GM23338 (cell line): ENCODE results near the gene ATP6V1F. TPM values are rescaled to one million over a fixed set of nuclear protein-coding genes. Genes with fewer than 3 reads are reported as not detected.

Experiments
- ATAC-seq: fragments of 200-7000 bp; cut with Tn5 transposase; 3 replicates; pipeline ENCODE4 v1.9.1; 2020
- DNase-seq: peaks from one replicate; pipeline ENCODE4 v3.0.0-alpha.2; 2015; ENCODE audit warnings: low spot score
- H2AFZ ChIP-seq: fragments of 200-600 bp; sonication (generic); 2 replicates; pipeline ENCODE4 v1.8.0; 2016; ENCODE audit warnings: antibody characterized with exemption, mild to moderate bottlenecking, moderate library complexity
- H3F3A ChIP-seq: fragments of 200-600 bp; sonication (generic); replicated peaks from 2 replicates; pipeline ENCODE4 v1.8.0; 2017; ENCODE audit warnings: antibody characterized with exemption, mixed run types, low read depth
- H3K27ac ChIP-seq: fragments of 200-600 bp; sonication (generic); 2 replicates; pipeline ENCODE4 v1.6.1; 2016; ENCODE audit warnings: low read depth
- H3K27me3 ChIP-seq: fragments of 200-600 bp; sonication (generic); 2 replicates; pipeline ENCODE4 v1.8.0; 2016; ENCODE audit warnings: mild to moderate bottlenecking, mixed run types, moderate library complexity; ENCODE audit not compliant: insufficient read depth
- H3K36me3 ChIP-seq: fragments of 200-600 bp; sonication (generic); 2 replicates; pipeline ENCODE4 v1.8.0; 2016; ENCODE audit warnings: mild to moderate bottlenecking; ENCODE audit not compliant: insufficient read depth
- H3K4me1 ChIP-seq: fragments of 200-600 bp; sonication (generic); 2 replicates; pipeline ENCODE4 v1.8.0; 2016; ENCODE audit warnings: mild to moderate bottlenecking, moderate library complexity; ENCODE audit not compliant: insufficient read depth
- H3K4me2 ChIP-seq: fragments of 200-600 bp; sonication (generic); 2 replicates; pipeline ENCODE4 v1.7.1; 2017; ENCODE audit warnings: mixed run types
- H3K4me3 ChIP-seq: fragments of 200-600 bp; sonication (generic); 2 replicates; pipeline ENCODE4 v1.6.1; 2016; ENCODE audit warnings: mixed run types
- H3K79me2 ChIP-seq: fragments of 200-600 bp; sonication (generic); replicated peaks from 2 replicates; pipeline ENCODE4 v1.8.0; 2017; ENCODE audit warnings: mild to moderate bottlenecking; ENCODE audit not compliant: insufficient read depth
- H3K9me2 ChIP-seq: fragments of 200-600 bp; sonication (generic); 2 replicates; pipeline ENCODE4 v1.8.0; 2017; ENCODE audit not compliant: insufficient read depth
- H4K20me1 ChIP-seq: fragments of 200-600 bp; sonication (generic); replicated peaks from 2 replicates; pipeline ENCODE4 v1.8.0; 2017; ENCODE audit warnings: mild to moderate bottlenecking; ENCODE audit not compliant: insufficient read depth
- H3K27ac Mint-ChIP-seq: 2 replicates; pipeline ENCODE4 v1.8.0; 2020; ENCODE audit warnings: inconsistent platforms, mild to moderate bottlenecking, moderate library complexity, mixed read lengths
- H3K27me3 Mint-ChIP-seq: 3 replicates; pipeline ENCODE4 v1.8.0; 2022; ENCODE audit warnings: low read depth, mild to moderate bottlenecking, moderate library complexity, mixed read lengths, inconsistent platforms; ENCODE audit not compliant: insufficient read depth, poor library complexity
- H3K36me3 Mint-ChIP-seq: 3 replicates; pipeline ENCODE4 v1.8.0; 2021; ENCODE audit warnings: low read depth, mild to moderate bottlenecking, inconsistent platforms, moderate library complexity, mixed read lengths
- H3K4me1 Mint-ChIP-seq: 3 replicates; pipeline ENCODE4 v1.8.0; 2020; ENCODE audit warnings: mild to moderate bottlenecking, inconsistent platforms, mixed read lengths
- H3K4me3 Mint-ChIP-seq: 3 replicates; pipeline ENCODE4 v1.8.0; 2021; ENCODE audit warnings: moderate library complexity, mild to moderate bottlenecking, inconsistent platforms, mixed read lengths
- H3K9me3 Mint-ChIP-seq: 3 replicates; pipeline ENCODE4 v1.8.0; 2020; ENCODE audit warnings: moderate library complexity, mild to moderate bottlenecking, inconsistent platforms, mixed read lengths
- CREB1 ChIP-seq: fragments of 250-450 bp; sonication (Bioruptor Pico); IDR thresholded peaks from 2 replicates; pipeline ENCODE4 v1.5.0; 2020; ENCODE audit warnings: low read depth, mild to moderate bottlenecking, moderate library complexity
- EZH2 ChIP-seq: fragments of 200-600 bp; sonication (generic); IDR thresholded peaks from one replicate; pipeline ENCODE4 v1.8.0; 2017; ENCODE audit warnings: antibody characterized with exemption, mild to moderate bottlenecking, low read depth; ENCODE audit not compliant: unreplicated experiment
- EZH2phosphoT487 ChIP-seq: fragments of 200-600 bp; sonication (generic); IDR thresholded peaks from one replicate; pipeline ENCODE4 v1.8.1; 2018; ENCODE audit warnings: antibody characterized with exemption; ENCODE audit not compliant: unreplicated experiment
- JUNB ChIP-seq: IDR thresholded peaks from one replicate; pipeline ENCODE4 v1.6.1; 2016; ENCODE audit warnings: antibody characterized with exemption; ENCODE audit not compliant: unreplicated experiment
- NANOG ChIP-seq: IDR thresholded peaks from 2 replicates; pipeline ENCODE4 v1.6.1; 2016; ENCODE audit warnings: antibody characterized with exemption, borderline replicate concordance
- POLR2AphosphoS5 ChIP-seq: IDR thresholded peaks from 2 replicates; pipeline ENCODE4 v1.6.1; 2016; ENCODE audit warnings: antibody characterized with exemption, low read depth
- REST ChIP-seq: IDR thresholded peaks from one replicate; pipeline ENCODE4 v1.6.1; 2018; ENCODE audit warnings: antibody characterized with exemption; ENCODE audit not compliant: unreplicated experiment
- STAT1 ChIP-seq: IDR thresholded peaks from one replicate; pipeline ENCODE4 v1.6.1; 2016; ENCODE audit warnings: antibody characterized with exemption; ENCODE audit not compliant: unreplicated experiment
- long read RNA-seq: library from polyadenylated mRNA; unstranded; transcript quantifications from one replicate; pipeline ENCODE4 v2.0.0, GENCODE V29; 2020; ENCODE audit not compliant: unreplicated experiment
- polyA plus RNA-seq: library from polyadenylated mRNA; unstranded; fragments of >200 nt; fragmentation: Nextera tagmentation; extraction: Ambion mirVana; gene quantifications from 2 replicates; pipeline ENCODE4 v1.2.1, GENCODE V29; 2016
- total RNA-seq: library from RNA; depleted of rRNA; stranded (reverse); fragments of >200 nt; shearing (Covaris generic); gene quantifications from 2 replicates; pipeline ENCODE4 v1.2.3, GENCODE V29; 2014; rRNA removed
- TF ChIP-seq, protein P1 (sequence below): IDR thresholded peaks from 2 replicates; pipeline ENCODE4 v1.6.1; 2016; ENCODE audit warnings: antibody characterized with exemption

Gene ATP6V1F
- total RNA-seq: 60.2 and 66.5 TPM in 2 replicates
- 271 and 294 TPM in 2 replicates for polyA plus RNA-seq
- long read RNA-seq, transcript ATP6V1F-201 (2 exons, 704 nt): major isoform, 43 of 45 reads
- long read RNA-seq, partial matches to known transcripts: 1 of 45 reads
- long read RNA-seq, other reads (novel, unspliced or antisense): 1 of 45 reads

GRCh38 chr7:128862571-128863432 is at the start of gene ATP6V1F:
Gene ATP6V1F (plus strand): TSS chr7:128862856. CDS start chr7:128862905, 49 bp downstream.
- H3F3A ChIP-seq: peaks cover 8% of the 10 kb centered on the region; the same call in 1 of the 2 replicates
- H3K4me3 Mint-ChIP-seq: peak within 1 kb of the TSS; percentile 88
- H3K4me1 Mint-ChIP-seq: peaks cover 37% of the 10 kb centered on the region
- H3K9me3 Mint-ChIP-seq: no peaks in the 10 kb centered on the region
- TF ChIP-seq, protein P1, sequence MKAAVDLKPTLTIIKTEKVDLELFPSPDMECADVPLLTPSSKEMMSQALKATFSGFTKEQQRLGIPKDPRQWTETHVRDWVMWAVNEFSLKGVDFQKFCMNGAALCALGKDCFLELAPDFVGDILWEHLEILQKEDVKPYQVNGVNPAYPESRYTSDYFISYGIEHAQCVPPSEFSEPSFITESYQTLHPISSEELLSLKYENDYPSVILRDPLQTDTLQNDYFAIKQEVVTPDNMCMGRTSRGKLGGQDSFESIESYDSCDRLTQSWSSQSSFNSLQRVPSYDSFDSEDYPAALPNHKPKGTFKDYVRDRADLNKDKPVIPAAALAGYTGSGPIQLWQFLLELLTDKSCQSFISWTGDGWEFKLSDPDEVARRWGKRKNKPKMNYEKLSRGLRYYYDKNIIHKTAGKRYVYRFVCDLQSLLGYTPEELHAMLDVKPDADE: peak; percentile 72
- TF ChIP-seq EZH2 (no peak), JUNB (no peak), POLR2AphosphoS5 (peak; percentile 92), EZH2phosphoT487 (no peak), CREB1 (CRISPR knock-in tag) (peak; percentile 67)
- no peak within 1 kb of the TSS for H3K27ac ChIP-seq
- ATAC-seq (peak; percentile 78), DNase-seq (peak; percentile 97)
- peak within 1 kb of the TSS; percentile 63; the same call in 1 of the 2 replicates for H2AFZ ChIP-seq
- H3K36me3 Mint-ChIP-seq: peaks cover 11% of the 10 kb centered on the region
- H3K79me2 ChIP-seq: peaks cover 12% of the 10 kb centered on the region
- peaks cover 12% of the 10 kb centered on the region for H3K4me1 ChIP-seq
- peak within 1 kb of the TSS; percentile 98 for H3K4me2 ChIP-seq
- H3K27ac Mint-ChIP-seq: no peak within 1 kb of the TSS; the same call in 1 of the 2 replicates
- H4K20me1 ChIP-seq: peaks cover 4% of the 10 kb centered on the region
- H3K9me2 ChIP-seq: no peaks in the 10 kb centered on the region
- peak within 1 kb of the TSS; percentile 81 for H3K4me3 ChIP-seq
- H3K27me3 ChIP-seq: peaks cover 12% of the 10 kb centered on the region
- peaks cover 31% of the 10 kb centered on the region for H3K27me3 Mint-ChIP-seq
- H3K36me3 ChIP-seq: no peaks in the 10 kb centered on the region

DNA sequence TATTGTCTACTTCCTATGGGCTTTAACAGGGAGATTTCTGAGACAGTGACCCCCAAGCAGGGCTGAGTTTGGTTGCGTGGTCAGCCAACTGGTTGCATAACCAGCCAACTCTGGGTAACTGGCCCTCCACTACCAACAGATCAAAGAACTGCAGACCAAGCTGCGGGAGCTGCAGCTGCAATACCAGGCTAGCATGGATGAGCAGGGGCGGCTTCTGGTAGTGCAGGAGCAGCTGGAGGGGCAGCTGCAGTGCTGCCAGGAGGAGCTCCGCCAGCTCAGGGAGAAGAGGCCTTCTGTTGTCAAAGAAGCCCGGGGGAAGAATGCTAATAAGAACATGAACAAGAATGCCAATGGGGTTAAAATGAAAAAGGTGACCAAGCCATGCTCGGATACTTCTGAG is 48.2 kb upstream of the ATP6V1F start:
- Mint-ChIP-seq H3K36me3 (peaks cover 15% of the 10 kb centered on the region), H3K4me3 (no peak overlapping the region), H3K27ac (no peak overlapping the region), H3K4me1 (peaks cover 8% of the 10 kb centered on the region), H3K27me3 (peaks cover 3% of the 10 kb centered on the region), H3K9me3 (no peaks in the 10 kb centered on the region)
- Histone ChIP-seq H3K4me3 (no peak overlapping the region), H2AFZ (no peak overlapping the region), H3K79me2 (no peaks in the 10 kb centered on the region), H3F3A (no peaks in the 10 kb centered on the region), H3K27ac (no peak overlapping the region), H3K36me3 (0 out of 2 replicates have a peak, but pooled peaks cover 8% of the 10 kb centered on the region), H4K20me1 (peaks cover 3% of the 10 kb centered on the region; the same call in 1 of the 2 replicates), H3K4me1 (peaks cover 10% of the 10 kb centered on the region; the same call in 1 of the 2 replicates), H3K9me2 (no peaks in the 10 kb centered on the region), H3K4me2 (no peak overlapping the region), H3K27me3 (no peaks in the 10 kb centered on the region)
- DNase-seq (no peak), ATAC-seq (no peak)
- TF ChIP-seq, protein P1: no peak
- TF ChIP-seq STAT1 (no peak), EZH2phosphoT487 (no peak), REST (no peak), CREB1 (CRISPR knock-in tag) (no peak), JUNB (no peak), POLR2AphosphoS5 (no peak), NANOG (no peak)
